HG02610 (cell line): Measurements from ENCODE around the gene FGFR3.

Experiments
- ATAC-seq: cut with Tn5 transposase; IDR thresholded peaks from one replicate; pipeline ENCODE4 v1.9.1; 2021; ENCODE audit warnings: mild to moderate bottlenecking, moderate library complexity; ENCODE audit not compliant: unreplicated experiment

Gene FGFR3

DNA sequence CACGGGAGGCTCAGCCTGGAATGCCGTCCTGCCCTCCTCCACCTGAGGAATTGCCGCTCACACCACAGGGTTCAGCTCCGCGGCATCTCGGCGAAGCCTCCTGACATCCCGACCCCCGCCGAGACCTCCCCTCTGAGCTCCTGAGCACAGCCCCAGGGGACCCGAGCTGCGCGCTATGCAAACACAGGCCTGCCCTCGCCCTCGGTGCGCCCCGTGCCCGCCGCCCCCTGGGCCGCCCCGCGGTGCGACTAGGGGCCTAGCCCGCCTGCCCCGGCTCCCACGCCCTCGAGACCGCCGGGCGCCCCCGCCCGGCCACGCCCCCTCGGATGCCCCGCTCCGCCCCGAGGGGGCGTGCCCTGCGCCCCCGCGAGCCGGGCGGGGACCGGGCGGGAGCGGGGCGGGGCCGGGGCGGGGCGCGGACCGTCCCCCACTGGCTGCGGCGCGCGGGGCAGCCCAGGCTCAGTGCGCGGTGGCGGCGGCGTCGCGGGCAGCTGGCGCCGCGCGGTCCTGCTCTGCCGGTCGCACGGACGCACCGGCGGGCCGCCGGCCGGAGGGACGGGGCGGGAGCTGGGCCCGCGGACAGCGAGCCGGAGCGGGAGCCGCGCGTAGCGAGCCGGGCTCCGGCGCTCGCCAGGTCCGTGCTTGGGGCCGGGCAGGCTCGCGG, at the start of gene FGFR3:
TSS of gene FGFR3 (plus strand) at position 462 of the 664 bp plus-strand sequence. CDS start 642 bp downstream, outside the sequence.
- no peak for ATAC-seq

GRCh38 chr4:1743551-1743950, 49.5 kb upstream of the FGFR3 start:
- no peak for ATAC-seq

DNA sequence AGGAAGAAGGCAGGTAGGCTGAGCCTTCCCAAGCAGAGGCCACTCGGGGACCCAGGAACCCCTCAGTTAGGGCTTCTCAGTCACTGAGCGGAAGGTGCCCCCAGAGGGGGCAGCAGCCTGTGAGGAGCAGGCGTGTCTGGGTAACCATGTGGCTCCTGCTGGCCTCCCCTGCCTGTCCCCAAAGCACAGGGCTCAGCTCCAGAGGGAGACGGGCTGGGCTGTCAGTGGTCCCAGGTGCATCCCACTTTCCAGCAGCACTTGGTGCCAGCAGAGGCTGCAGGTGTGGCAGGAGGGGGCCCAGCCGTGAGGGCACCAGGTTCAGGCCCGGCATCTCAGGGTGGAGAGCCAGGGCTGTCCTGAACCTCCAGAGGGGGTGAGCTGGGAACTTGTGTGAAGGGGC, 49.1 kb upstream of the FGFR3 start:
- no peak for ATAC-seq

DNA sequence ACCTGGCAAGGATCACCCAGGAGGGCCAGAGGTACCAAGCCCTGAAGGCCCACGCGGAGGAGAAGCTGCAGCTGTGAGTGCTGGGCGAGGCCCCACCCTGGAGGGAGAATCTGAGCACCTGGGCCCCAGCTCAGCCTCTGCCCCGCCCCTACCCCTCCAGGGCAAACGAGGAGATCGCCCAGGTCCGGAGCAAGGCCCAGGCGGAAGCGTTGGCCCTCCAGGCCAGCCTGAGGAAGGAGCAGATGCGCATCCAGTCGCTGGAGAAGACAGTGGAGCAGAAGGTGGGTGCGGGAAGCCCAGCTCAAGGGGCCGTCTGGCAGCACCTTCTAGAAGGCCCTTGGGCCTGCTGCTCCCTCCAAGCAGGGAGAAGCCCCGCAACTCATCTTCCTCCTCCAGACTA, 48.5 kb upstream of the FGFR3 start:
- ATAC-seq: no peak

DNA sequence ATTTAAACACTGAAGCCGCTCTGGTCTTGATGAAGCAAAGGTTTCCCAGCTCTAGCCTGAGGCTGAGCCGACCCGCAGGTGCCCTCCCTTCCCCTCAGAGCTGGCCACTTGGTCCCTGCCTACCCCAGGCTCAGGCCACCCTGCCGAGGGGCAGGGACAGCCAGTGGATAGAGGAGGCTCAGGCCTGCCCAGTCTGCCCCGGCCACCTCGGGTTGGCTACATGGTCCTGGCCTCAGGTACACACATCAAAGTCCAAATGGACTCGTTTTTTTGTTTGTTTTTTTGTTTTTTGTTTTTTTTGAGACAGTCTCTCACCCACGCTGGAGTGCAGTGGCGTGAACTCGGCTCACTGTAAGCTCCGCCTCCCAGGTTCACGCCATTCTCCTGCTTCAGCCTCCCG, 47.9 kb upstream of the FGFR3 start:
- no peak for ATAC-seq

GRCh38 chr4:1745697-1746096, 47.4 kb upstream of the FGFR3 start:
- ATAC-seq: no peak

GRCh38 chr4:1746265-1746691, 46.8 kb upstream of the FGFR3 start:
- ATAC-seq: no peak

- no peak for ATAC-seq
These were observed 46.0 kb upstream of the FGFR3 start for GRCh38 chr4:1746919-1747602.

DNA sequence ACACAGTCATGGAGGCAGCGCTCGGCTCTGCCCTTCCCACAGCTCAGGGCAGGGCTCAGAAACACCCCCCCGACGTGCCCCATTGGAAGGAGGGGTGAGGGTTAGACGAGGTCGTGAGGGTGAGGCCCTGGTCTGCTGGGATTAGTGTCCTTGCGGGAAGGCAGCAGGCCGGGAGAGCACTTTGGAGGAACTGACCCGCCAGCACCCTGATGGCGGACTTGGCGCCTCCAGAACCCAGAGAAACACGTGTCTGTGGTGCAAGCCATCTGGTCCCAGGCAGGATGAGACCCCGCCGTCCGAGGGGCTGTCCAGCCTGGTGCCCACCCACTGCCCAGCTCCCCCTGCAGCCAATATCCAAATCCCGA, 45.5 kb upstream of the FGFR3 start:
- ATAC-seq: no peak

DNA sequence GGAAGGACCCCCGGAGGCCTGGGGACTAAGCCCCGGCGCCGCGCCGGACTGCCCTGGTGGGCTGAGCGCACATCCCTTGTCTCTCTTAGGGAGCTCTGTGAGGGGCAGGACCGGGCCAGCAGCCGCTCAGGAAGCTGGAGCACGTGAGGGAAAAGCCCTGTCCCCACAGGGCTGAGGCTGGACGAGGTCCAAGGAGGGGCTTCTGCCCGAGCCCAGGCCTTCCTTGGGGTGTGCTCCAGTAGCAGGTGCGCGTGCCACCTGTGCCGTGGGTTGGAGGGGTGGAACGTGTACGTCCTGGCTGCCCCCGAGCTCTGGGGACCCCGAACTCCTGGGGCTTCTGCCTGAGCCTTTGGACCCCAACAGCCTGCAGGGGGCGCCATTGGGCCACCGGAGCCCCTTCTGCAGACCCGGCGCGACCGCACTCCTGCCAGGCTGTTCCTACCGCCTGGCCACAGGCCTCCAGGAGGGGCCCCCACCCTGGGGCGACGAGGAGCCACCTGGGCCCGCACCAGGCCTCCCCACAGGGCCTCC, 44.6 kb upstream of the FGFR3 start:
- ATAC-seq: no peak

- no peak for ATAC-seq
These were observed 43.7 kb upstream of the FGFR3 start for GRCh38 chr4:1749370-1749769.

- ATAC-seq: no peak
These were observed 43.3 kb upstream of the FGFR3 start for GRCh38 chr4:1749826-1750225.

- ATAC-seq: no peak
These were observed 42.5 kb upstream of the FGFR3 start for GRCh38 chr4:1750381-1751154.

GRCh38 chr4:1751155-1751918, 41.8 kb upstream of the FGFR3 start:
- ATAC-seq: no peak

- ATAC-seq: no peak
These were observed 41.2 kb upstream of the FGFR3 start for GRCh38 chr4:1751919-1752283.

- ATAC-seq: no peak
These were observed 40.6 kb upstream of the FGFR3 start for GRCh38 chr4:1752284-1753041.

GRCh38 chr4:1753294-1753696, 39.8 kb upstream of the FGFR3 start:
- no peak for ATAC-seq

GRCh38 chr4:1753697-1754311, 39.3 kb upstream of the FGFR3 start:
- no peak for ATAC-seq

- ATAC-seq: no peak
These were observed 38.8 kb upstream of the FGFR3 start for GRCh38 chr4:1754336-1754735.

GRCh38 chr4:1755297-1755696, 37.8 kb upstream of the FGFR3 start:
- no peak for ATAC-seq
